IPS DF 6.9 (cell line): ENCODE results near the gene PDE2A.

ENCODE experiments used
- DNase-seq: peaks from one replicate; pipeline ENCODE4 v3.0.0-alpha.2; 2013; ENCODE audit warnings: low read depth, low spot score
- H3K27ac ChIP-seq: one replicate; pipeline ENCODE4 v1.5.1; 2013; ENCODE audit warnings: low read length, control low read depth
- H3K27me3 ChIP-seq: 2 replicates; pipeline ENCODE4 v1.6.1; 2013; ENCODE audit warnings: mild to moderate bottlenecking, low read length; ENCODE audit not compliant: control insufficient read depth, insufficient read depth
- H3K36me3 ChIP-seq: 2 replicates; pipeline ENCODE4 v1.6.1; 2013; ENCODE audit warnings: low read length; ENCODE audit not compliant: control insufficient read depth, insufficient read depth
- H3K4me1 ChIP-seq: 2 replicates; pipeline ENCODE4 v1.6.1; 2013; ENCODE audit warnings: low read length; ENCODE audit not compliant: control insufficient read depth, insufficient read depth
- H3K4me3 ChIP-seq: 2 replicates; pipeline ENCODE4 v1.5.1; 2013; ENCODE audit warnings: mild to moderate bottlenecking, low read length
- H3K9me3 ChIP-seq: 2 replicates; pipeline ENCODE4 v1.6.1; 2013; ENCODE audit warnings: low read length, inconsistent platforms; ENCODE audit not compliant: control insufficient read depth, insufficient read depth
- WGBS: extraction: QIAGEN DNeasy Blood & Tissue Kit; methylation state at CpG from one replicate; pipeline ENCODE4 v1.1.7; 2013; ENCODE audit warnings: mixed read lengths, missing lambda C conversion rate; ENCODE audit not compliant: insufficient read length, insufficient coverage; 5-methylcytosine and 5-hydroxymethylcytosine counted together

The PDE2A gene

GRCh38 chr11:72695354-72695753 is 21.1 kb upstream of the PDE2A start:
- DNase-seq, result no peak
- Histone ChIP-seq H3K9me3 (no peaks in the 10 kb centered on the region), H3K4me1 (peaks cover 2% of the 10 kb centered on the region; the same call in 1 of the 2 replicates), H3K36me3 (peaks cover 33% of the 10 kb centered on the region), H3K27ac (no peak overlapping the region), H3K27me3 (no peaks in the 10 kb centered on the region), H3K4me3 (no peak overlapping the region)
- no CpG with 5 or more reads among the region's 7 CpGs for WGBS

GRCh38 chr11:72693271-72693968 is 19.2 kb upstream of the PDE2A start:
- Histone ChIP-seq H3K36me3 (peaks cover 28% of the 10 kb centered on the region), H3K4me1 (peaks cover 2% of the 10 kb centered on the region; the same call in 1 of the 2 replicates), H3K27ac (no peak overlapping the region), H3K9me3 (no peaks in the 10 kb centered on the region), H3K4me3 (no peak overlapping the region), H3K27me3 (no peaks in the 10 kb centered on the region)
- WGBS, result no CpG with 5 or more reads among the region's 19 CpGs
- no peak for DNase-seq

GRCh38 chr11:72692498-72693237 is 18.4 kb upstream of the PDE2A start:
- Histone ChIP-seq H3K36me3 (peaks cover 28% of the 10 kb centered on the region), H3K9me3 (no peaks in the 10 kb centered on the region), H3K27ac (no peak overlapping the region), H3K4me3 (no peak overlapping the region), H3K4me1 (peaks cover 2% of the 10 kb centered on the region; the same call in 1 of the 2 replicates), H3K27me3 (no peaks in the 10 kb centered on the region)
- no peak for DNase-seq
- no CpG with 5 or more reads among the region's 9 CpGs for WGBS

GRCh38 chr11:72690166-72690565 is 15.9 kb upstream of the PDE2A start:
- WGBS, result no CpG with 5 or more reads among the region's 4 CpGs
- no peaks in the 10 kb centered on the region for H3K27me3 ChIP-seq
- peaks cover 20% of the 10 kb centered on the region for H3K36me3 ChIP-seq
- no peak for DNase-seq
- H3K27ac ChIP-seq, result no peak overlapping the region
- no peaks in the 10 kb centered on the region for H3K4me1 ChIP-seq
- no peak overlapping the region for H3K4me3 ChIP-seq
- H3K9me3 ChIP-seq, result no peaks in the 10 kb centered on the region

- no peak for DNase-seq
- peaks cover 16% of the 10 kb centered on the region for H3K36me3 ChIP-seq
- no CpG with 5 or more reads among the region's 7 CpGs for WGBS
These were observed 14.7 kb upstream of the PDE2A start for GRCh38 chr11:72688929-72689328.

GRCh38 chr11:72688486-72688885 is 14.3 kb upstream of the PDE2A start:
- WGBS, result no CpG with 5 or more reads among the region's 7 CpGs
- Histone ChIP-seq H3K4me1 (no peaks in the 10 kb centered on the region), H3K9me3 (no peaks in the 10 kb centered on the region), H3K4me3 (no peak overlapping the region), H3K27ac (no peak overlapping the region), H3K36me3 (peaks cover 13% of the 10 kb centered on the region), H3K27me3 (no peaks in the 10 kb centered on the region)
- no peak for DNase-seq

More at GRCh38 chr11:72688929-72689328, 14.7 kb upstream of the PDE2A start:
- Histone ChIP-seq H3K4me1 (no peaks in the 10 kb centered on the region), H3K27ac (no peak overlapping the region), H3K27me3 (no peaks in the 10 kb centered on the region), H3K4me3 (no peak overlapping the region), H3K9me3 (no peaks in the 10 kb centered on the region)

- Histone ChIP-seq H3K9me3 (no peaks in the 10 kb centered on the region), H3K4me1 (no peaks in the 10 kb centered on the region), H3K36me3 (peaks cover 5% of the 10 kb centered on the region), H3K27ac (no peak overlapping the region), H3K4me3 (no peak overlapping the region), H3K27me3 (no peaks in the 10 kb centered on the region)
- WGBS, result no CpG with 5 or more reads among the region's 7 CpGs
- no peak for DNase-seq
These were observed 13.1 kb upstream of the PDE2A start for GRCh38 chr11:72687326-72687725.

GRCh38 chr11:72686639-72687220 is 12.5 kb upstream of the PDE2A start:
- Histone ChIP-seq H3K4me3 (no peak overlapping the region), H3K27ac (no peak overlapping the region), H3K36me3 (peaks cover 5% of the 10 kb centered on the region), H3K4me1 (no peaks in the 10 kb centered on the region), H3K27me3 (no peaks in the 10 kb centered on the region), H3K9me3 (no peaks in the 10 kb centered on the region)
- WGBS, result no CpG with 5 or more reads among the region's 8 CpGs
- no peak for DNase-seq

- no peak for DNase-seq
- WGBS, result no CpG with 5 or more reads among the region's 24 CpGs
- H3K36me3 ChIP-seq, result peaks cover 3% of the 10 kb centered on the region
- no peaks in the 10 kb centered on the region for H3K27me3 ChIP-seq
- no peaks in the 10 kb centered on the region; the same call in 1 of the 2 replicates for H3K4me1 ChIP-seq
- H3K27ac ChIP-seq, result no peak overlapping the region
- H3K9me3 ChIP-seq, result no peaks in the 10 kb centered on the region
- H3K4me3 ChIP-seq, result no peak overlapping the region
These were observed 11.6 kb upstream of the PDE2A start for GRCh38 chr11:72685560-72686480.
